ENCODE data around the gene ILF3. TPM values are rescaled to one million over a fixed set of nuclear protein-coding genes. Genes with fewer than 3 reads are reported as not detected.

The ILF3 gene
- polyA plus RNA-seq, 1 experiment = 155 TPM

DNA sequence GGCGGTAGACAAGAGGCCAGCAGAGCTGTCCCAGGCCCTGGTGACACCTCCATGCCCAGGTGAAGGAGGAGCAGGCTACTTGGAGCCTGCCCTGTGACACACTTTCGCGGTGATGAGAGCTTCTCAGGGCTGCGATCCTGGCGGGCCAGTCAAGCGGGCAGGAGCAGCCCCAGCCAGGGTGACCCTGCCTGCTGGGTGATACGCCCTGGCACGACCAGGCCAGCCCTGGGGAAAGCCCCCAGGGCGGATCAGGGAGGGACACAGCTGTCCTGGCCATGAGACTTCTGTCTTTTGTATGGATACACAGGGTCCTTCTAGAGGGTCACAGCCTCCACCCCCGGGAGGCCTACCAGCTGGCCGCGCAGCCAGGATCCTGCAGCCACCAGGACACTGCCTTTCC lies 76.8 kb downstream of the ILF3 start:
- POLR2A ChIA-PET = no interaction called here
- Histone ChIP-seq H3K9me3 (ENCODE audit: control insufficient read depth, insufficient read depth, low read length) (peaks cover 3% of the 10 kb centered on the region; the same call in 1 of the 2 replicates), H3K27ac (ENCODE audit: low read depth, low read length) (no peak overlapping the region), H3K4me3 (ENCODE audit: low read depth, low read length) (no peak overlapping the region), H3K27me3 (ENCODE audit: control insufficient read depth, insufficient read depth, low read length) (no peaks in the 10 kb centered on the region)
- TF ChIP-seq, protein P1, sequence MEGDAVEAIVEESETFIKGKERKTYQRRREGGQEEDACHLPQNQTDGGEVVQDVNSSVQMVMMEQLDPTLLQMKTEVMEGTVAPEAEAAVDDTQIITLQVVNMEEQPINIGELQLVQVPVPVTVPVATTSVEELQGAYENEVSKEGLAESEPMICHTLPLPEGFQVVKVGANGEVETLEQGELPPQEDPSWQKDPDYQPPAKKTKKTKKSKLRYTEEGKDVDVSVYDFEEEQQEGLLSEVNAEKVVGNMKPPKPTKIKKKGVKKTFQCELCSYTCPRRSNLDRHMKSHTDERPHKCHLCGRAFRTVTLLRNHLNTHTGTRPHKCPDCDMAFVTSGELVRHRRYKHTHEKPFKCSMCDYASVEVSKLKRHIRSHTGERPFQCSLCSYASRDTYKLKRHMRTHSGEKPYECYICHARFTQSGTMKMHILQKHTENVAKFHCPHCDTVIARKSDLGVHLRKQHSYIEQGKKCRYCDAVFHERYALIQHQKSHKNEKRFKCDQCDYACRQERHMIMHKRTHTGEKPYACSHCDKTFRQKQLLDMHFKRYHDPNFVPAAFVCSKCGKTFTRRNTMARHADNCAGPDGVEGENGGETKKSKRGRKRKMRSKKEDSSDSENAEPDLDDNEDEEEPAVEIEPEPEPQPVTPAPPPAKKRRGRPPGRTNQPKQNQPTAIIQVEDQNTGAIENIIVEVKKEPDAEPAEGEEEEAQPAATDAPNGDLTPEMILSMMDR (IDR thresholded peaks at IDR 0.05; ENCODE audit: low read depth, low read length) = no peak
- CTCF ChIA-PET = interaction anchor here (1.0 kb wide), 1 partner anchor 14 kb away, joined by 4 read pairs; the partner anchor contains the start of gene DNM2
- DNase-seq (ENCODE audit: low read depth, low spot score) = no peak

GRCh38 chr19:10735741-10736140 lies 81.6 kb downstream of the ILF3 start:
- ChIA-PET CTCF (no interaction called here), POLR2A (no interaction called here)
- H3K9me3 ChIP-seq (ENCODE audit: control insufficient read depth, insufficient read depth, low read length) = peaks cover 8% of the 10 kb centered on the region
- no peak overlapping the region for H3K27ac ChIP-seq (ENCODE audit: low read depth, low read length)
- no peaks in the 10 kb centered on the region for H3K27me3 ChIP-seq (ENCODE audit: control insufficient read depth, insufficient read depth, low read length)
- DNase-seq (ENCODE audit: low read depth, low spot score) = no peak
- TF ChIP-seq, protein P1 (IDR thresholded peaks at IDR 0.05; ENCODE audit: low read depth, low read length) = no peak
- H3K4me3 ChIP-seq (ENCODE audit: low read depth, low read length) = no peak overlapping the region

- TF ChIP-seq, protein P1 (IDR thresholded peaks at IDR 0.05; ENCODE audit: low read depth, low read length) = no peak
- H3K27ac ChIP-seq (ENCODE audit: low read depth, low read length) = no peak overlapping the region
- no peak overlapping the region for H3K4me3 ChIP-seq (ENCODE audit: low read depth, low read length)
- peaks cover 8% of the 10 kb centered on the region for H3K9me3 ChIP-seq (ENCODE audit: control insufficient read depth, insufficient read depth, low read length)
- CTCF ChIA-PET = interaction anchor here (0.7 kb wide), 1 partner anchor 135 kb away, joined by 4 read pairs; no protein-coding TSS in a partner anchor
- H3K27me3 ChIP-seq (ENCODE audit: control insufficient read depth, insufficient read depth, low read length) = no peaks in the 10 kb centered on the region
- DNase-seq (ENCODE audit: low read depth, low spot score) = no peak
- POLR2A ChIA-PET = no interaction called here
Measured at GRCh38 chr19:10736189-10736588, 82.0 kb downstream of the ILF3 start.

- Histone ChIP-seq H3K9me3 (ENCODE audit: control insufficient read depth, insufficient read depth, low read length) (peaks cover 8% of the 10 kb centered on the region), H3K4me3 (ENCODE audit: low read depth, low read length) (no peak overlapping the region), H3K27me3 (ENCODE audit: control insufficient read depth, insufficient read depth, low read length) (no peaks in the 10 kb centered on the region), H3K27ac (ENCODE audit: low read depth, low read length) (no peak overlapping the region)
- TF ChIP-seq, protein P1 (IDR thresholded peaks at IDR 0.05; ENCODE audit: low read depth, low read length) = no peak
- CTCF ChIA-PET = interaction anchor here (0.7 kb wide), 1 partner anchor 134 kb away, joined by 4 read pairs; no protein-coding TSS in a partner anchor
- POLR2A ChIA-PET = no interaction called here
- no peak for DNase-seq (ENCODE audit: low read depth, low spot score)
Measured at GRCh38 chr19:10736916-10737551, 82.9 kb downstream of the ILF3 start.

- no peak for DNase-seq (ENCODE audit: low read depth, low spot score)
- TF ChIP-seq, protein P1 (IDR thresholded peaks at IDR 0.05; ENCODE audit: low read depth, low read length) = no peak
- peaks cover 8% of the 10 kb centered on the region for H3K9me3 ChIP-seq (ENCODE audit: control insufficient read depth, insufficient read depth, low read length)
- CTCF ChIA-PET = no interaction called here
- no peaks in the 10 kb centered on the region for H3K27me3 ChIP-seq (ENCODE audit: control insufficient read depth, insufficient read depth, low read length)
- no peak overlapping the region for H3K27ac ChIP-seq (ENCODE audit: low read depth, low read length)
- POLR2A ChIA-PET = no interaction called here
- no peak overlapping the region for H3K4me3 ChIP-seq (ENCODE audit: low read depth, low read length)
Measured at GRCh38 chr19:10737722-10738121, 83.6 kb downstream of the ILF3 start.
